Measurements from ENCODE around the gene IL6ST. TPM values are rescaled to one million over a fixed set of nuclear protein-coding genes. Genes with fewer than 3 reads are reported as not detected.

Gene IL6ST
- total and polyA plus RNA-seq, 4 donors, result 51.3 to 438 (median 109) TPM

- Histone ChIP-seq H3K9me3 (ENCODE audit: control insufficient read depth in 4 of 4, low read length in 3 of 4) (no peaks in the 10 kb centered on the region), H3K9ac (ENCODE audit: low read depth in 1 of 2, low read length in 2 of 2) (no peak overlapping the region), H3K36me3 (ENCODE audit: control insufficient read depth in 4 of 4, insufficient read depth in 3 of 4, low read depth in 1 of 4, low read length in 3 of 4) (no peaks in the 10 kb centered on the region), H3K27ac (ENCODE audit: low read depth in 1 of 2, low read length in 2 of 2) (no peak overlapping the region), H3K4me1 (ENCODE audit: control insufficient read depth in 4 of 4, insufficient read depth in 4 of 4, low read length in 3 of 4) (no peaks in the 10 kb centered on the region), H3K4me3 (ENCODE audit: low read depth in 1 of 3, low read length in 3 of 3) (no peak overlapping the region), H3K27me3 (ENCODE audit: control insufficient read depth in 4 of 4, insufficient read depth in 4 of 4, low read length in 3 of 4) (no peaks in the 10 kb centered on the region)
- no peak for DNase-seq (ENCODE audit: low spot score)
- TF ChIP-seq RXRA (IDR thresholded peaks at IDR 0.05), result no peak
- no peak for TF ChIP-seq GABPA (IDR thresholded peaks at IDR 0.05 in 1 of 2, conservative IDR thresholded peaks at IDR 0.05 in 1 of 2)
- TF ChIP-seq FOXA2 (IDR thresholded peaks at IDR 0.05), result no peak
- no peak for TF ChIP-seq HNF4A (conservative IDR thresholded peaks at IDR 0.05)
- no peak for TF ChIP-seq ATF3 (IDR thresholded peaks at IDR 0.05)
- no peak for TF ChIP-seq YY1 (IDR thresholded peaks at IDR 0.05)
- no peak for TF ChIP-seq ZBTB33 (IDR thresholded peaks at IDR 0.05)
- no peak for TF ChIP-seq CTCF (IDR thresholded peaks at IDR 0.05; ENCODE audit: low read depth, low read length, missing input control)
- TF ChIP-seq FOXA1 (IDR thresholded peaks at IDR 0.05), result no peak
- no peak for TF ChIP-seq REST (IDR thresholded peaks at IDR 0.05)
- TF ChIP-seq HNF4G (IDR thresholded peaks at IDR 0.05), result no peak
- TF ChIP-seq RAD21 (IDR thresholded peaks at IDR 0.05), result no peak
- TF ChIP-seq EGR1 (IDR thresholded peaks at IDR 0.05; ENCODE audit: low read depth in 2 of 2), result no peak
- no peak for TF ChIP-seq TAF1 (conservative IDR thresholded peaks at IDR 0.05)
- no peak for TF ChIP-seq SP1 (IDR thresholded peaks at IDR 0.05)
- no peak for TF ChIP-seq JUND (IDR thresholded peaks at IDR 0.05)
- TF ChIP-seq MAX (IDR thresholded peaks at IDR 0.05), result no peak
- WGBS, result 91% methylated on average over 10 of the region's 10 CpGs
These were observed 81.0 kb downstream of the IL6ST start for GRCh38 chr5:55913466-55914413.

Measured in liver (tissue), 9 donors.